Measurements from ENCODE around the gene FAM221A. TPM values are rescaled to one million over a fixed set of nuclear protein-coding genes. Genes with fewer than 3 reads are reported as not detected.
"Not testable (repeated sequence)": the region's sequence is repeated elsewhere in the genome, so short reads cannot be mapped to it uniquely, and the experiment has no call there.

Gene FAM221A
- polyA plus RNA-seq, 3 donors = 14.3 to 32.0 (median 23.2) TPM

GRCh38 chr7:23696916-23697441 lies 17.0 kb downstream of the FAM221A start:
- DNase-seq = peak; percentile 26

DNA sequence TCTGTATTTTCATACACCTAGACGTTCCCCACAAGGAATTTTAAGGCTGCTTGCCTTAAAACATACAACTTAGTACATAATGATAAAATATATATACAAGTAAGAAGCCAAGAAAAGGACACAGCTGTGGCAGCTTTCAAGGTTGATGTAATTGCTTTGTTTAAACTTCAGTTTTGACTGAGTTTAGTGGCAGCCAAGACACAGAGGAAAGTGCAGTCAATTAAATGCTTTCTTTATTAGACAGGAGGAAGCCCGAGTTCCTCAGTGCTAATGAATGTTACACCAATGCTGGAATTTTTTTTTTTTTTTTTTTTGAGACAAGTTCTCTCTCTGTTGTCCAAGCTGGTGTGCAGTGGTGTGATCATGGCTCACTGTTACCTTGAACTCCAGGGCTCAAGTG lies 18.8 kb downstream of the FAM221A start:
- no peak for DNase-seq

GRCh38 chr7:23700046-23700445 lies 20.0 kb downstream of the FAM221A start:
- peak; percentile 27 for DNase-seq

- DNase-seq = no peak
Observed at GRCh38 chr7:23709081-23709750, 29.2 kb downstream of the FAM221A start.

DNA sequence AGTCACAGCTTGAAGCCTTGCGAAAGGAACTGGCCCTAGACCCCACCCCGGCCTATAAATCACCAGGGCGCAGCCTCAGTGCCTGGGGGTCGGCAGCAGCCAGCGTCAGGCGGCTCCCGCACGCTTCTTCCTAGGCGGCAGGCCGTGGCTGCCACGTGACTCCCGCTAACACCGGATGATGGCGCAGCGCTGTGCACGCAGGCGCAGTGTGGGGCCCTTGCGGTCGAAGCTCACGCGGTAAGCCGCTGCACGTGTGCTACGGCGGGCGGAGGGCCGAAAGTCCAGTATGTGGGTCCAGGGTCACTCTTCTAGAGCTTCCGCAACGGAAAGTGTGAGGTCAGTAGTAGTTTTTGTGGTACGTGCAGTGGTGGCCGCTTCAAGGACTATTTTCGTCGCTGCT lies 30.0 kb downstream of the FAM221A start, which contains the start of gene STK31:
Gene STK31 (plus strand): TSS at position 220 of the 400 bp plus-strand sequence. CDS start 67 bp downstream, at position 287.
- no peak for DNase-seq

- peak; percentile 54 for DNase-seq
Observed at GRCh38 chr7:23712368-23713284, 32.6 kb downstream of the FAM221A start.

DNA sequence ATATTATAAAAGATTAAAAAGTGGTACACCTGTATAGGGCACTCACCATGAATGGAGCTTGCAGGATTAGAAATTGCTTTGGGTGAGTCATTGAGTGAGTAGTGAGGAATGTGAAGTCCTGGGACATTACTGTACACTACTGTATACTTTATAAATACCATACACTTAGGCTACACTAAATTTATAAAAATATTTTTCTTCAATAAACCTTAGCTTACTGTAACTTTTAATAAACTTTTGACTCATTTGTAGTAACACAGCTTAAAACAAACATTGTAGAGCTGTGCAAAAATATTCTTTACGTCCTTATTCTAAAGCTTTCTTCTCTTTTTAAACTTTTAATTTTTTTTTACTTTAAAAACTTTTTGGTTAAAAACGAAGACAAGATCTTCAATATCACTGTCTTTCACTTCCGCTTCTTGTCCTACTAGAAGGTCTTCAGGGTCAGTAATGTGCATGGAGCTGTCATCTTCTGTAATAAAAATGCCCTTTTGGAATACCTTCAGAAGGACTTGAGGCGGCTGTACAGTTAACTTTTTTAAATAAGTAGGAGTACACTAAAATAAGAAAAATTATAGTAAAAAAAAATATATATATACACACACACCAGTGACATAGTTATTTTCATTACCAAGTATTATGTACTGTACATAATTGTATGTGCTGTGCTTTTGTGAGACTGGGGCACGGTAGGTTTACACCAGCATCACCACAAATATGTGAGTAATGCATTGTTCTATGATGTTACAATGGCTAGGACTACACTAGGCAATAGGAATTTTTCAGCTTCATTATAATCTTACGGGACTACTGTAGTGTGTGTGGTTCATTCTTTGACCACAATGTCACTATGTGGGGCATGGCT lies 33.5 kb downstream of the FAM221A start:
- DNase-seq = no peak

DNA sequence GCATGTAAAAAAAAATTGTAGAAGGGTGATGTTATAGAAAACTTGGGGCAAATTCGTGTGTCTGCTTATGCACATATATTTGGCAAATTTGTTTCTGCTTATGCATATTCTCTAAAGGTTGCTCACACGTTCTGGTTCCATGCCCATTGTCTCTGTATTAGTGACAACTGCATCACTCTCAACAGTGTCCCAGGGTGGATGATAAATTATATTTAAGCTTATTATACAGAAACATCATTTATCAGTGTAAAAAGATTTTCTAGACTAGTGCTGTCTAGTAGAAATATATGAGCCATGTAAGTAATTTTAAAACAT lies 34.1 kb downstream of the FAM221A start:
- DNase-seq = no peak

GRCh38 chr7:23714579-23714978 lies 34.6 kb downstream of the FAM221A start:
- DNase-seq = no peak

GRCh38 chr7:23715099-23715498 lies 35.1 kb downstream of the FAM221A start:
- DNase-seq = no peak

DNA sequence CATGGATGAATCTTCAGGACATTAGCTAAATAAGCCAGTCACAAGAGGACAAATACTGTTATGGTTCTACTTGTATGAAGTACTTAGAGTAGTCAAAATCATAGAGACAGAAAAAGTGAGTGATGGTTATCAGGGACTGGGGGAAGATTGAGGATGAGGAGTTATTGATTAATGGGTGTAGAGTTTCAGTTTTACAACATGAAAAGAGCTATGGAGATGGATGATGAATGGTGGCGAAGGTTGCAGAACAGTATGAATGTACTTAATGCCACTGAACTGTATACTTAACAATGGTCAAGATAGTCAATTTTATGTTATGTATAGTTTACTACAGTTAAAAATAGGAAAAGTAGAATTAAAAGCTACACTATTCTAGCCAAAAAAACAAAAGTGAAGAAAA lies 37.8 kb downstream of the FAM221A start:
- DNase-seq = no peak

GRCh38 chr7:23721456-23721855 lies 41.5 kb downstream of the FAM221A start:
- no peak for DNase-seq

DNA sequence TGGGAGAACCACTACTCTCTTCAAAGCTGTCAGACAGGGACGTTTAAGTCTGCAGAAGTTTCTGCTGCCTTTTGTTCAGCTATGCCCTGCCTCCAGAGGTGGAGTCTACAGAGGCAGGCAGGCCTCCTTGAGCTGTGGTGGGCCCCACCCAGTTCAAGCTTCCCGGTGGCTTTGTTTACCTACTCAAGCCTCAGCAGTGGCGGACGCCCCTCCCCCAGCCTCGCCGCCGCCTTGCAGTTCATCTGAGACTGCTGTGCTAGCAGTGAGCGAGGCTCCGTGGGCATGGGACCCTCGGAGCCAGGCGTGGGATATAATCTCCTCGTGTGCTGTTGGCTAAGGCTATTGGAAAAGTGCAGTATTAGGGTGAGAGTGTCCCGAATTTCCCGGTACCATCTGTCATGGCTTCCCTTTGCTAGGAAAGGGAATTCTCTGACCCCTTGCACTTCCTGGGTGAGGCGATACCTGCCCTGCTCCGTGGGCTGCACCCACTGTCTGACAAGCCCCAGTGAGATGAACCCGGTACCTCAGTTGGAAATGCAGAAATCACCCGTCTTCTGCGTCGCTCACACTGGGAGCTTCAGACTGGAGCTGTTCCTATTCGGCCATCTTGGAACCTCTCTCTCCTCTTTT lies 42.7 kb downstream of the FAM221A start:
- not testable (repeated sequence) for DNase-seq

- DNase-seq = peak; percentile 9
Observed at GRCh38 chr7:23724113-23724512, 44.1 kb downstream of the FAM221A start.

GRCh38 chr7:23742051-23742450 lies 62.1 kb downstream of the FAM221A start:
- DNase-seq = no peak

DNA sequence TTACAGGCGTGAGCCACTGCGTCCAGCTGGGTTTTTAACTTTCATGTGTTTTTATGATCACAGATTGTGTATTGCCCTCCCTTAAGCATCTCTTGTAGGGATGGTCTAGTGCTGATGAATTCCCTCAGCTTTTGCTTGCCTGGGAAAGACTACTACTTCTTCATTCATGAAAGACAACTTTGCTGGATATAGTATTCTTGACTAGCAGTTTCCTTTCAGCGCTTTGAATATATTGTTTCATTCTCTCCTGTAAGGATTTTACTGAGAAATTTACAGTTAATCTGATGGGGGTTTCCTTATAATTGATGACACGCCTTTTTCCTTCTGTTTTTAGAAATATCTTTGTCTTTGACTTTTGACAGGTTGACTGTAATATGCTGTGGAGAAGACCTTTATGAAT lies 63.2 kb downstream of the FAM221A start:
- DNase-seq = no peak

GRCh38 chr7:23746629-23747028 lies 66.6 kb downstream of the FAM221A start:
- DNase-seq = no peak

DNA sequence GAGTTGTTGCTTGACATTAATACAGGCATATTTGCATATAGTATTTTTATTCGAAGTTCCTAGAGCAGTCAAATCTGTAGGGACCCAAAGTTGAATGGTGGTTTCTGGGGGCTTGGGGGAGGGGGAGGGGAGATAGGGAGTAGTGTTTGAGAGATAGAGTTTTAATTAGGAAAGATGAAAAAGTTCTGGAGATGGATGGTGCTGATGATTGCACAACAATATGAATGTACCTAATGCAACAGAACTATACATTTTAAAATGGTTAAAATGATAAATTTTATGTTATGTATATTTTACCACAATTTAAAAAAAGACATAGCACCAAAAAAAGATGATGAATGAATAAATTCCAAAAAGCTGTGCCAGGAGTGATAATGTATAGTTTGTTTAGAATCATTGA lies 71.9 kb downstream of the FAM221A start:
- DNase-seq = no peak

Measured in renal pelvis (tissue), 4 donors.